Stimulated activated CD8-positive, alpha-beta memory T cell treated with anti-CD3 and anti-CD28 coated beads, Interleukin-12 subunit alpha, Interleukin-12 subunit beta, amount 100 ng/mL, for 4 hours (primary cell): Measurements from ENCODE around the gene LSM10.
A peak's percentile ranks its signal among the peaks of the same experiment; 100 is the strongest.

Experiments
- DNase-seq: peaks from one replicate; pipeline ENCODE4 v3.0.0-alpha.2; 2020; ENCODE audit warnings: low read depth

The LSM10 gene

DNA sequence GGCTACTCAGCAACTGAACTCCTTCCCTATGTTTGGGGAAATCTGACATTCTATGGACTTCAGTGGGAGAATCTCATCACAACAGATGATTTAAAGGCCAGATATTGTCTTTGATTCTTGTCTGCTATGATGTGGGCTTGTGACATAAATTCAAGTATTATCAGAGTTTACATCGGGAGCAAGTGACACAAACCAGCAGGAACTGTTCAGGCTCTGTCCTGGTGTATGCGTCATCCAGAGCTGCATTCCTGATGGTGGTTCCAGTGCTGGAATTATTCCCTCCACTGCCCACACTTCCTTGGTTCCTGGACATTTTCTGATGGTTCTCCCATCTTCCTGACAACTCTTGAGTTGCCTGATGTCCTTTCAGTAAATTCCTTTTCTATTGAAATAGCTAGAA, 10.8 kb upstream of the LSM10 start:
- DNase-seq: no peak

GRCh38 chr1:36406440-36406839, 8.7 kb upstream of the LSM10 start:
- no peak for DNase-seq

- no peak for DNase-seq
Measured at GRCh38 chr1:36402504-36402890, 4.8 kb upstream of the LSM10 start.

GRCh38 chr1:36401602-36402503, 4.1 kb upstream of the LSM10 start:
- DNase-seq: no peak

DNA sequence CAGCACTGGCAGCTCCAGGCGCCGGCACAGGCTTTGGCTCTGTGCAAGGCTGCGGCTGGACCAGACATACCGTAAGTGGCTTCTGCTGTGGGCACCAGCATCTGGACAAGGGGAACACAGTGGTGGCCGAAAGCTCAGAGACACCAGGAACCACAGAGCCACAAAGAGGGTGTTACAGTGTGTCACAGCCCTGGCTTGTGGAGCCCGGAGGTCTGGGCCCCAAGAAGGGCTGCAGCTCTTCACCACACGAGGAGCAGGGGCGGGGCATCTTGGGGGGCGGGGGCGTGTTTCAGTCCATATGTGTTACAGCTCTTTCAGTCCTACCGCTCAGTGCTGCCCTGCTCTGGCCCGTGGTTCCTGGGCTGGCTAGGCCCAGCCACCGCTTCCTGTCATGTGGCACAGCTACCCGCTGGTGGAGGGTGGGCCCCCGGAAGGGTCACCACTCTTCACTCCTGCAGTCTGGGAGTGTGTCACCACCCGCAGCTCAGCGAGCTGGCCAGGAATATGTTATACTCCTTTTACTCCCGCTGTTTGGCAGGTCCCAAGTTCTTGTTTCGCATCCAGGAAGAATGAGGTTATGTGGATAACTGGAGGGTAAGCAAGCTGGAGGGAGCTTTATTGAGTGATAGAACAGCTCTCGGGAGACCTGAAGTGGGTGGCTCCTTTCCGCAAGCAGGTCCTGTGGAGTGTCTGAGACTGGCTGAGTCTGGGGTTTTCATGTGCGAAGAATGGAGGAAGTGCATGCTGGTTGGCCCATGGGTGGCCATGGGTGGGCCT, 3.3 kb upstream of the LSM10 start:
- DNase-seq: peak; percentile 36

DNA sequence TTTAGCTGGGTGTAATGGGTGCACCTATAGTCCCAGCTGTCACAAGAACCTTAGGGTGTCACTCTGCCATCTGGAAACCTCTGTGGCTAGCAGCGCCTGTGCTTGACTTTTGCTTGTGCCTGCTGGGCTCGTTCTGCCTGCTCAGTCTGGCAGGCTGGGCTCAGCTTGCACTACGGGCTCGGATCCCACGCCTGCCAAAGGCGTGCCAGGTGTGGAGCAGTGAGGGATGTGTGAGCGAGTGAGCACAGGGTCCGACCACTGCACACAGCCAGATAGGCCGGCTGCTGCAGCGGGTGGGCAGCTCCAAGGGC, 2.8 kb upstream of the LSM10 start:
- no peak for DNase-seq

DNA sequence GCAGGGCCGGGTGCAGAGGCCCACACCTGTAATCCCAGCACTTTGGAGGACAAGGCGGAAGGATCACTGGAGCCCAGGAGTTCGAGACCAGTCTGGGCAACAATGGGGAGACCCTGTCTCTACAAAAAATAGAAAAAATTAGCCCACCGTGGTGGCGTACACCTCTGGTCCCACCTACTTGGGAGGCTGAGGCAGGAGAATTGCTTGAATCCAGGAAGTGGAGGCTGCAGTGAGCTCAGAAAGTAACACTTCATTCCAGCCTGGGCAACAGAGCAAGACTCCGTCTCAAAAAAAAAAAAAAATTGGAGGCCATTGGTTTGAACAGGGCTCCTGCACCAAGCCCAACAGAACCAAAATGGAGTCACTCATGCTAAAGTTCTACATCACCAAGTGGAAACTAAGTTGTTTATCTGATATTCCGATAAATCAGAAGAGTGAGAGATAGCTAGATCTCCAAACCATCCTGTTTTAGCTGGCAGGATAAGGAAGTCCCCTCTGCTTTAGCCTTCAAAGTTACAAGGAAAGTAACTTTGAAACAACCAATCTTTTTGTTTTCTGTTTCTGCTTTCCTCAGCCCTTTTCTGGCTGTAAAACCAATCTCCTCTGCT, 766 bp upstream of the LSM10 start:
- DNase-seq: no peak

DNA sequence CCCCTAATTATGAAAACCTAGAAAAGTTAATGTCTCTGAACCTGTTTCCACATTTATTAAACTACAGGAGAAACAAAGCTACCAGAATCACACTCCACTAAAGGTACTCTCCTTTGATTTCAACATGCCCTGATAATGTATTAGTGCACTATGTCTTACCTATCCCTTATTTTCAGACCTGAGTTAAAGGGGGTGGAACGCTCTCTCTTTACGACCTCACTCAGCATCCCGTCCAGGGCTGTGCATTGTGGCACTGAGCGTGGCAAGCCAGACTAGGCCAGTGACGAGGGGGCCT, 678 bp downstream of the LSM10 start:
- no peak for DNase-seq

GRCh38 chr1:36396359-36396758, 1.3 kb downstream of the LSM10 start:
- DNase-seq: no peak

GRCh38 chr1:36393686-36394085, 4.0 kb downstream of the LSM10 start:
- DNase-seq: no peak

GRCh38 chr1:36392836-36393235, 4.9 kb downstream of the LSM10 start:
- DNase-seq: no peak

GRCh38 chr1:36391271-36391670, 6.4 kb downstream of the LSM10 start:
- DNase-seq: no peak

DNA sequence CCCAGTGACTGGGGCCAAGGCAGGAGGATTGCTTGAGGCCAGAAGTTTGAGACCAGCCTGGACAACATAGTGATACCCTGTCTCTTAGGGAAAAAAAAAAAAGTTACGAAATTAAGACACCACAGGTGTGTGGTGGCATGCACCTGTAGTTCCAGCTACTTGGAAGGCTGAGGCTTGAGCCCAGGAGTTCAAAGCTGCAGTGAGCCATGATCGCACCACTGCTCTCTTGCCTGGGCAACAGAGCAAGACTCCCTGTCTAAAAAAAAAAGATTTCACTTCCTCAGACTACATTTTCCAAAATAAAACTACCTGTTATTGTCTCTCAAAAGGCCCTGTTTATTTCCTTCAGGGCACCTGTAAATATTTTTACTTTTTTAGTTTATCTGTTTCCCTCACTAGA, 7.3 kb downstream of the LSM10 start:
- no peak for DNase-seq

GRCh38 chr1:36389999-36390398, 7.7 kb downstream of the LSM10 start:
- DNase-seq: no peak

GRCh38 chr1:36389261-36389660, 8.4 kb downstream of the LSM10 start:
- DNase-seq: no peak

DNA sequence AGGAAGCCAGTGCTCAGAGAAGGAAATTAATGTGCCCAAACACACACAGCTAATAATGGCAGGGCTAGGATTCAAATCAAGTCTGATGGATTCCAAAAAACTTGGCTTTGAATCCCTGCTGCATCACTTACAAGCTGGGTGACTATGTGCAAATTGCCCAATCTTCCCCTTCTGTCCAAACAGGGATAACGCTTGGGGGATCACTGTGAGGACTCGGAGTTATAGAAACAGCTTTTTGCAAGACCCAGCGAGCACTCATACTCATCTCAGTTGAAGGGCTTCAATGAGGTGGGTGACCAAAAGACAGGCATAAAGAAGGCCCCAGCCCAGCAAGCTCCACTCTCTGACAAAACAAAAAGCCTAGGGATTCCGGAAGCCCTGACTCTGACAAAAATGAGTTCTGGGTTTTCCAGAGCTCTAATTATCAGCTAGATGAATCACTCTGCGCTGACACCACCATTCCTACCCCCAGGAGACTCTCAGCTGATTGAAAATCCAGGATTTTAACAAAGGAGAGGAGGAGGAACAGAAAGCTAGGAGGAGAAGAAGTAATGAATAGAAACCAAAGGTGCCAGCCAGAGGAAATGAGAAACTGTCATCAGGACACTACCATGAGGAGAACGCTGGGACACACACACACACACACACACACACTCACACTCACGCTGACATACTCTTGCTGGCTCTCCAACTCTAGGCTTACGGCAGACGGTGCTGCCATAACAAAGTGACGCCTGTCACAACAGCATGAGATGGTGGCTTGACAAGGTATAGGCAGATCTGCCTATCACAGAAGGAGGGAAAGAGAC, 10.4 kb downstream of the LSM10 start:
- DNase-seq: no peak

GRCh38 chr1:36386265-36387140, 11.2 kb downstream of the LSM10 start:
- peak; percentile 76 for DNase-seq

GRCh38 chr1:36385410-36386264, 12.1 kb downstream of the LSM10 start, which contains the start of gene STK40:
Gene STK40 (minus strand): TSS chr1:36385924. CDS start chr1:36361332, 24,592 bp downstream.
- peak; percentile 97 for DNase-seq

GRCh38 chr1:36384542-36385409, 12.9 kb downstream of the LSM10 start:
- DNase-seq: peak; percentile 19
